ENCODE results near the gene EPHB1.

GRCh38 chr3:134881305-134881704, 86.2 kb downstream of the EPHB1 start:
- TF ChIP-seq ZNF416 (CRISPR knock-in tag; IDR thresholded peaks at IDR 0.05) (no peak), USF2 (CRISPR knock-in tag; IDR thresholded peaks at IDR 0.05) (no peak), CTCF (IDR thresholded peaks at IDR 0.05) (no peak), ZNF317 (CRISPR knock-in tag; IDR thresholded peaks at IDR 0.05; ENCODE audit: borderline replicate concordance, low read depth) (no peak)
